Subcutaneous adipose tissue (tissue), 4 donors: ENCODE data around the gene C1QTNF6. TPM values are rescaled to one million over a fixed set of nuclear protein-coding genes. Genes with fewer than 3 reads are reported as not detected.

Experiments used
- total RNA-seq, 4 donors: library from RNA; depleted of rRNA; stranded (reverse); fragments of >200 nt; gene quantifications; one replicate each; pipeline ENCODE4 v1.1.0, GENCODE V29; 2016
- TF ChIP-seq, protein P1 (sequence below): fragments of 450-650 bp; IDR thresholded peaks from one replicate; pipeline ENCODE4 v1.5.1; 2016; ENCODE audit warnings: low read depth, mild to moderate bottlenecking, control low read depth, antibody characterized with exemption, moderate library complexity

The C1QTNF6 gene
- total RNA-seq, 4 donors from 2014 or later: 0.33 to 3.2 (median 2.4) TPM

DNA sequence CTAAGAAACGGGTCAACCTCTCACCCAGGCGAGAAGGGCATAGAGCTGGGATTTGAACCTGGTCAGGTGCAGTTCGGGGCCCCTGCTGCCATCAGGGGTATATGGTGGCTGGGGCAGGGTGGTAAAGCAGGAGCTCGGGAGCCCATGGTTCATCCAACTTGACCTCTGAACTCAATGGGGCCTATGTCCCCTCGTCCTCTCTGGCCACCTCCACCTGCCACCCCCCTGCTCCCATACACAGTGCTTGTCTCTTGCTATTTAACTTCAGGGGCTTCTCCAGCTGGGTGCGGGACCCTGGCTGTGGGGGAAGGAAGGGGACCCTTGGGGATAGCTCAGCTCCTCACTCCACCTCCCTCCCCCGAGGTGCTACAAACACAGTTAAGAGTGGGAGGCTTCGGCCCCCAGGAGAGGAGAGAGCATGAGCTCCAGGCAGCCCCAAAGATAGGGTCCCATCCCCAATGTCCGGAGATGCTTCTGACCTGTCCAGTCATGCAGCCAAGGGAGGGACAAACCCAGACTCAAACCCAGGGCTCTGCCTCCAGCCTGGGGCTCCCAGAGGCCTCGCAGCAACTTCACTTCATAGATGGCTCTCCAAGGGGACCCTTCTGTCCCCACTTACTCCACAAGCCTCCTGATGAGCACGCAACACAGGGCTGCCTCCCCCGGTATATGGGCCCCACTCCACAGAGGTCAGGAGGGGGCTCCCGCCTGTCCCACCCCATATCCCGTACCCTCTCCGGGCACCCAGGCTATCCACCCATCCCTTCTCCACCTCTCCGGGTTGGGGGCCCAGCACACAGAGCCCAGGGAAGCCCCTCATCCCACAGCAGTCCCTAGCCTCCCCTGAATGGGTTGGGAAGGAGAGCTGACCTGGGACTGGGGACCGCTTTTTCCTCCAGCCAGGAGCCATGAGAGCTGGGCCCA lies 39.0 kb downstream of the C1QTNF6 start:
- TF ChIP-seq, protein P1, sequence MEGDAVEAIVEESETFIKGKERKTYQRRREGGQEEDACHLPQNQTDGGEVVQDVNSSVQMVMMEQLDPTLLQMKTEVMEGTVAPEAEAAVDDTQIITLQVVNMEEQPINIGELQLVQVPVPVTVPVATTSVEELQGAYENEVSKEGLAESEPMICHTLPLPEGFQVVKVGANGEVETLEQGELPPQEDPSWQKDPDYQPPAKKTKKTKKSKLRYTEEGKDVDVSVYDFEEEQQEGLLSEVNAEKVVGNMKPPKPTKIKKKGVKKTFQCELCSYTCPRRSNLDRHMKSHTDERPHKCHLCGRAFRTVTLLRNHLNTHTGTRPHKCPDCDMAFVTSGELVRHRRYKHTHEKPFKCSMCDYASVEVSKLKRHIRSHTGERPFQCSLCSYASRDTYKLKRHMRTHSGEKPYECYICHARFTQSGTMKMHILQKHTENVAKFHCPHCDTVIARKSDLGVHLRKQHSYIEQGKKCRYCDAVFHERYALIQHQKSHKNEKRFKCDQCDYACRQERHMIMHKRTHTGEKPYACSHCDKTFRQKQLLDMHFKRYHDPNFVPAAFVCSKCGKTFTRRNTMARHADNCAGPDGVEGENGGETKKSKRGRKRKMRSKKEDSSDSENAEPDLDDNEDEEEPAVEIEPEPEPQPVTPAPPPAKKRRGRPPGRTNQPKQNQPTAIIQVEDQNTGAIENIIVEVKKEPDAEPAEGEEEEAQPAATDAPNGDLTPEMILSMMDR: no peak

DNA sequence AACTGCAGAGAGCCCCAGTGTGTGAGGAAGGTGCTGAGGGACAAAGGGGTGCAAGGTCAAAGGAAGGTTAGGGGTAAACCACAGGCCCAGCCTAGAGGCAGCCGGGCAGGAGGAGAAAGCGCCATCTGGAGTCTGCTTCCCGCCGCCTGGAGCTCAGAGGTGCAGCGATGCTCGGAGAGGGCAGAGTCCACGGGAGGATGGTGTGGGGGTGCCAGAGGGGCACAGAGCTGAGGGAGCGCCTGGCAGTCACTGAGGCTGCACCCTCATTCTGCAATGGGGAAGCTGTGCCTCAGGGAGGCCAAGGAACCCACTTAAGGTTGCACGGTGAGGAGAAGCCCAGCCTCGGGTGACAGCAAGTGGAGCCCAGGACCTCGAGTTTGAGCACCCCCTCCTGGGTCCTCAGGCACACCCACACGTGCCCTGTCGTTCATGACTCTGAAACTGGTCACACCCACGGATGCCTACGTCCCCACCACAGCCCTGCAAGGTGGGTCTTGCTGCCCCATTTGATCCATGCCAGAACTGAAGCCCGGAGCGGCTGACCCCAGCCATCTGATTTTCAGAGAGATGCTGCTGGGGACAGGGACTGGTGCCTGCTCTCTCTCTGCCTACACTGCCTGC lies 39.9 kb downstream of the C1QTNF6 start:
- TF ChIP-seq, protein P1: no peak

DNA sequence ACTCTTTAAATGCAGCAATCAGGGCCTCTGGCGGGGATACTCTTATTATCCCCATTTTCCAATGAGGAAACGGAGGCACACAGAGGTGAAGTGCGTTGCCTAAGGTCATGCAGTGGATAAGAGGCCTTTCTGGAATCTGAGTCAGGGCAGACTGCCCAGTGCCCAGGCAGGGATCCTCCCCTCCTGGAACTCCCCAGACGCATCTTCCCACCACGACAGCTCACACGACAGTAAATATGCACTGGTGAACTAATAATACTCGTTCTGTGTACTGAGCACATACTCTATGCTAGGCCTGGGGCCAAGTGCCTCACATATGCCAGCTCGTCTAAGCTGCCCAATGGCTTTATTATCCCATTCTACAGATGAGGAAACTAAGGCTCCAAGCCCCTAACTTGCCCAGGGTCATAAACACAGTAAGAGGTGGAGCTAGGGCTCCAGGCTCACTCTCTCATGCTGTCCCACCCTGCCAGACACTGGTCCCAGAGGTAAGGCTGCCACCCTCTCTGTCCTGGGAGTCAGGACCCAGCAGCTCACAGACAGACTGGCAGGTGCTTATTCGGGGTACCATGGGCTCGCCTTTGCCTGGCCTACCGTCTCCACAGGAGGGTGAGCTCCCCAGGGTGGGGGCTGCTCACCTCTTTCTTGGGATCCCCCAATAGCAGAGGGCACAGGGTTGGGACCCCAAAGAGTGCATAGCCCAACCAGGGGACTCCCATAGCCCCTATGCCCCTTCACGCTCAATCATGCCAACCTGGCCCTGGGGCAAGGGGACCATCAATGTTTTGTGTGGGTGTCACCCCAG lies 40.7 kb downstream of the C1QTNF6 start:
- TF ChIP-seq, protein P1: no peak

DNA sequence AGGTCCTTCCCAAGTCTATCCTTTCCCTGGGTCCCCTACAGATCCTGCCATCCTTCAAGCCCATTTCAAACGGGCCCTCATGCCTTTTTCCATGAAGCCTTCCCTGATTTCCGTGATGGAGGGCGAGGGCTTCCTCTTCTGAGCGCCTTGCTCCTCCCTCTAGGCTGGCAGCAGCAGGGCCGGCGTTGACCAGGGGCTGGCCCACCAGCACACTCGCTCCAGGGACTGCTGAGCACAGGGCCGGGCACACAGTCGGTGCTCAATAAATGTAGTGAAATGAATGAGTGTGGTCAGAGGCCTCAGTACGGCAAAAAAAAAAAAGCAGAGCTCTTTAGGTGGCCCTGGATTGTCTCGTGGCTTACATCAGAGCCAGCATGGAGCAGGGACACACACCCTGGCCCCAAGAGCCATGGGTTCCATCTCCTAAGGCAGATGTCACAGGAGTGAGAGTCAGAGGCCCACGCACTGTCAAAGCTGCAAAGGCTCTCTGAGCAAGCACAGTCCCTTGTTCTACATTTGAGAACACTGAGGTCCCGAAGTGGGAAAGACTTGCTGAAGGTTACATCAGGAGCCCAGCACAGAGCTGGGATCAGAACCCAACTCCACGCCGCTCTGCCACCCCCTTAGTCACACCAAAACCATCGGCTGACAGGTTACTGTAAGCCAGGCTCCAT lies 41.4 kb downstream of the C1QTNF6 start:
- TF ChIP-seq, protein P1: no peak

DNA sequence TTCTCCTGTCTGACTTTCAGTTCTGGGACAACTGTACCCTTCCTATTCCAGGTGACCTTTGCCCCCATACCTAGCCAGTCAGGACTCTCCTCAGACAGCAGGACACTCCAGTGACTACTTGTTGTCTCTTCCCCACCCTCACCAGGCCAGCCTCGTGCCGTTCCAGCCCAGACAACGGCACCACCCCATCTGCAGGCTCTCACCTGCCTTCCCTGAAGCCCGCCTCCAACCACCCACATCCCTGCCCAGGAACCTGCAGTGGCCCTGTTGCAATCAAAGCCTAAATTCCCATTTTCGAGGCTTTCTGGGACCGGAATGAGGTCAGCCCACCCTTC lies 42.0 kb downstream of the C1QTNF6 start:
- TF ChIP-seq, protein P1: no peak

DNA sequence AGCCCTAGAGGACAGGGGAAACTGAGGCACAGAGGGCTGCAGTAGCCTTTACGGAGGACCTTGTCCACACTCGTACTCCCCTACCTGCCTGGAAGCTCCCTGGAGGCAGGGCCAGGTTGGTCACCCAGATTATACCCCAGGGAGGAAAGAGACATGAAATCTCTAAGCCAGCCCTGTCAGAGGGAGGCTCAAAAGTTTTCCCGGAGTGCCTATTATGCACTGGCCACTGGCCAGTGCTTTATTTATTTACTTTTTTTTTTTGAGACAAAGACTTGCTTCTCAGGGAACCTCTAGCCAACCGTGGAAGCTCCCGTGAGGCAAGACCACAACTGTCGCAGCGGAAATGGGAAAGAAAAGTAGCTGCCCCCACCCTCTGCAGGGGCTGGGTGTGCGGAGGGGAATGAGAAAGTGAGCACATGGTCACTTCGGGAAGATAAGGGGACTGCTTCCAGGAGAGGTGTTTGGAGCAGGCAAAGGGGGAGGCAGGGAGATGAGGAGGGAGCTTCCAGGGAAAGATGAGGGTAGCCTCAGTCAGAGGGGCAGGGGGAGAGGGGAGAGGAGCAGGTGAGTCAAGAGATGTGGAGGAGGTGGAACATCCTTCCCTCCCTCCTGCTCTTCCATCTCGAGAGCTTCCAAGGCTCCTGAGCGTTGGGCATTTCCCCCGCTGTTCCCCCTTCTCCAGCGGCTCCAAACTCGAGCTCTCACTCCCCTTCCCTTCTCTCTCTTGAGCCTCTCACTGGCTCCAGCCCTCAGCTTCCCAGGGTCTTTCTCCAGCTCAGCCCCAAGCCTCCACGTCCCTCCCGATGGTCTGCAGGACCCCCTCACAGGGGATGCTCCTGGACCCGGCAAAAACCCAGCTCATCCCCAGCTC lies 42.6 kb downstream of the C1QTNF6 start:
- TF ChIP-seq, protein P1: no peak
